ENCODE results near the gene NRP1.
A peak's percentile ranks its signal among the peaks of the same experiment; 100 is the strongest.

NRP1 gene

DNA sequence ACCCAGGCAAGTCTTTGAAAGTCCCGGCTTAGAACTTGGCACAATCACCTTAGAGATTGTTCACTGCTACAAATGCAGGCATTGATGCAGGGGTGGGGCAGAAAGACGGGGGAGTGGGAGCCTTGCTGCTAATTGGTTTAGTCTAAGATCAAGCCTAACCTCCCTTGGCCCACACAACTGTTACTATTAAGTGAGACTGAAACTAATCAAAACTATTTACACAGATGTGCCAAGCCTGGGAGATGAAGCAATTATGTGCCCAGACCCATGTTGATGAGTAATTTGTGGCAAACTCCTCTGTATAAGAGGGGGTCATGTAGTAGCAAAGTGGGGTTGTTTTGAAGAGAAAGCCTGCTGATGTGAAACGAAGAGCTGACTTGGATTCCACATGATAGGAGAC, 198.2 kb downstream of the NRP1 start:
- H3K27ac ChIP-seq (ENCODE audit: poor library complexity, severe bottlenecking), result peak overlapping the region; percentile 97
- TF ChIP-seq, protein P1, sequence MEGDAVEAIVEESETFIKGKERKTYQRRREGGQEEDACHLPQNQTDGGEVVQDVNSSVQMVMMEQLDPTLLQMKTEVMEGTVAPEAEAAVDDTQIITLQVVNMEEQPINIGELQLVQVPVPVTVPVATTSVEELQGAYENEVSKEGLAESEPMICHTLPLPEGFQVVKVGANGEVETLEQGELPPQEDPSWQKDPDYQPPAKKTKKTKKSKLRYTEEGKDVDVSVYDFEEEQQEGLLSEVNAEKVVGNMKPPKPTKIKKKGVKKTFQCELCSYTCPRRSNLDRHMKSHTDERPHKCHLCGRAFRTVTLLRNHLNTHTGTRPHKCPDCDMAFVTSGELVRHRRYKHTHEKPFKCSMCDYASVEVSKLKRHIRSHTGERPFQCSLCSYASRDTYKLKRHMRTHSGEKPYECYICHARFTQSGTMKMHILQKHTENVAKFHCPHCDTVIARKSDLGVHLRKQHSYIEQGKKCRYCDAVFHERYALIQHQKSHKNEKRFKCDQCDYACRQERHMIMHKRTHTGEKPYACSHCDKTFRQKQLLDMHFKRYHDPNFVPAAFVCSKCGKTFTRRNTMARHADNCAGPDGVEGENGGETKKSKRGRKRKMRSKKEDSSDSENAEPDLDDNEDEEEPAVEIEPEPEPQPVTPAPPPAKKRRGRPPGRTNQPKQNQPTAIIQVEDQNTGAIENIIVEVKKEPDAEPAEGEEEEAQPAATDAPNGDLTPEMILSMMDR (IDR thresholded peaks at IDR 0.05; ENCODE audit: poor library complexity, severe bottlenecking), result no peak
- peak; percentile 30 for ATAC-seq (ENCODE audit: low read depth)

DNA sequence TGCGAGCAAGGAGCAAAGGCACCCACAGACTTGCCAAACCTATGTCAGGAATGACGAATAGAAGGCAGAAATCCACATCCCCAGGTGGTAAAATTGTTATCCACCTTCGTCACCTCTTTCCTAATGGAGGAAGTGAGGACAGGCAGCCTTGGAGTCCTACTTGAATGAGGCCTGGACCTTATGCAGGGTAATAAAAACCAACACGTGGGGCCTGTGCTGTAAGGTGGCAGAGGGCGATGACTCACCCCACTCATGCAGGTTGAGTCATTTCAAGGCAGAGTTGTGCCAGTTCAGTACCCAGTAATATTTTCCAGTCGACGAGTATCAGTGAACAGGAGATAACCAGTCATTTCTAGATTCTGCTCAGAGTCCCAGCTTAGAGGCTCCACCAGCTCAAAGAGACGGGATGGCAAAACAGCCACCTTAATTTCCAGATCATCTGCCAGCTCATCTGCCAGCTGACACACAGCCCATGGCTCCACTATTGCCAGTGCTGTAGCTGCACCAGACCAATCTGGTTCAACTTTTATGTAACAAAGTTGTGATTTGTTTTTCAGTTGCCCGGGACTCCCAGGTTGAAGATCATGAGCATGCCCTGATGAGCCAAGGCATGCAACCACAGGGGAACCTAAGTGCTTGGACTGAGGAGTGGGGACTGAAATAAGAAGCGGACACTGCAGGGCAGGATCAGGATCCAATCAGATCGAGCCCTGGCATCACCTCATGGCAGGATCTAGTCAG, 200.3 kb downstream of the NRP1 start:
- Histone ChIP-seq H3K4me1 (ENCODE audit: insufficient read depth, poor library complexity, severe bottlenecking) (peaks cover 65% of the 10 kb centered on the region), H3K9me3 (ENCODE audit: severe bottlenecking) (no peaks in the 10 kb centered on the region), H3K4me3 (ENCODE audit: severe bottlenecking) (no peak overlapping the region), H3K27ac (ENCODE audit: poor library complexity, severe bottlenecking) (peak overlapping the region; percentile 97), H3K27me3 (ENCODE audit: insufficient read depth, poor library complexity, severe bottlenecking) (no peaks in the 10 kb centered on the region), H3K36me3 (ENCODE audit: low read depth) (no peaks in the 10 kb centered on the region)
- peak; percentile 78 for ATAC-seq (ENCODE audit: low read depth)
- DNase-seq (ENCODE audit: low spot score), result peak; percentile 96
- TF ChIP-seq, protein P1 (IDR thresholded peaks at IDR 0.05; ENCODE audit: poor library complexity, severe bottlenecking), result no peak

More for the DNA sequence above, 198.2 kb downstream of the NRP1 start:
- DNase-seq (ENCODE audit: low spot score), result no peak
- Histone ChIP-seq H3K27me3 (ENCODE audit: insufficient read depth, poor library complexity, severe bottlenecking) (no peaks in the 10 kb centered on the region), H3K4me3 (ENCODE audit: severe bottlenecking) (no peak overlapping the region), H3K9me3 (ENCODE audit: severe bottlenecking) (no peaks in the 10 kb centered on the region), H3K4me1 (ENCODE audit: insufficient read depth, poor library complexity, severe bottlenecking) (peaks cover 46% of the 10 kb centered on the region), H3K36me3 (ENCODE audit: low read depth) (no peaks in the 10 kb centered on the region)

DNA sequence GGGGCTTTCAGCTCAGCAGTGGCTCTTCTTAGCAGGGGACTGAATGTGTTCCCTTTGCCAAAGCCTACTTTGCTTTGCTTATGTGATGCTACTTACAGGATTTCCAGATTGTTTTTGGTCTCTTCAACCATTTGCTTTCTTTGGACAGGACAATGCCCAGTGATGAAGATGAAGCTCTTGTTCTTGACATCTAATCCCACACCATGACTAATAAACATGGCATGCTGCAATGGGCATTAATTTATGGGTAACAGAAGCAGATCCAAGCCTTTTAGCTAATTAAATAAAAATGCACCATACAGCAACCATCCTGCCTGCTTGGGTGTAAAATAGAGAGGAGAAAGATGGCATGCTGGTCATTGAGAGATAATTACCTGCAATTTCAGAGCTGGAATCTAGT, 200.9 kb downstream of the NRP1 start:
- peaks cover 71% of the 10 kb centered on the region for H3K4me1 ChIP-seq (ENCODE audit: insufficient read depth, poor library complexity, severe bottlenecking)
- H3K9me3 ChIP-seq (ENCODE audit: severe bottlenecking), result no peaks in the 10 kb centered on the region
- DNase-seq (ENCODE audit: low spot score), result no peak
- H3K27ac ChIP-seq (ENCODE audit: poor library complexity, severe bottlenecking), result peak overlapping the region; percentile 97
- no peaks in the 10 kb centered on the region for H3K36me3 ChIP-seq (ENCODE audit: low read depth)
- no peak for ATAC-seq (ENCODE audit: low read depth)
- TF ChIP-seq, protein P1 (IDR thresholded peaks at IDR 0.05; ENCODE audit: poor library complexity, severe bottlenecking), result no peak
- H3K27me3 ChIP-seq (ENCODE audit: insufficient read depth, poor library complexity, severe bottlenecking), result no peaks in the 10 kb centered on the region
- H3K4me3 ChIP-seq (ENCODE audit: severe bottlenecking), result no peak overlapping the region

DNA sequence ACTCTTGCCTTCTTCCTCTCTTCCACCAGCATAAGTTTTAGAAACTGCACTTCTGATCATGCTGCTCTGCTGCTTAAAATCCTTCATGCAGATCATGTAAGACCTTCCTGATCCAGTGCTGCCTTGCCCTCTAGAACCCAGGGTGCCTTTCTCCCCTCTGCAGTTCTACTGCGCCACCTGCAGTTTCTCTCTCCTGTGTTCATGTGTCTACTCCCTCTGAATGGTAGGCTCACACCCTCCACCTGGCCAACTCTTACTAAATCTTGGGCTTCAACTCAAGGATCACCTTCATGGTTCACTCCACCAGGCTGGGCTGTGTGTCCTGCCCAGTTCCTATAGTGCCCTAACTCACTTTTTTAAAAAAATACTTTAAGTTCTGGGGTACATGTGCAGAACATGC, 201.8 kb downstream of the NRP1 start:
- DNase-seq (ENCODE audit: low spot score) (no peak), ATAC-seq (ENCODE audit: low read depth) (no peak)
- TF ChIP-seq, protein P1 (IDR thresholded peaks at IDR 0.05; ENCODE audit: poor library complexity, severe bottlenecking), result no peak
- H3K27ac ChIP-seq (ENCODE audit: poor library complexity, severe bottlenecking), result peak overlapping the region; percentile 97
- H3K4me3 ChIP-seq (ENCODE audit: severe bottlenecking), result no peak overlapping the region
- no peaks in the 10 kb centered on the region for H3K27me3 ChIP-seq (ENCODE audit: insufficient read depth, poor library complexity, severe bottlenecking)
- no peaks in the 10 kb centered on the region for H3K36me3 ChIP-seq (ENCODE audit: low read depth)
- H3K4me1 ChIP-seq (ENCODE audit: insufficient read depth, poor library complexity, severe bottlenecking), result peaks cover 73% of the 10 kb centered on the region
- H3K9me3 ChIP-seq (ENCODE audit: severe bottlenecking), result no peaks in the 10 kb centered on the region

DNA sequence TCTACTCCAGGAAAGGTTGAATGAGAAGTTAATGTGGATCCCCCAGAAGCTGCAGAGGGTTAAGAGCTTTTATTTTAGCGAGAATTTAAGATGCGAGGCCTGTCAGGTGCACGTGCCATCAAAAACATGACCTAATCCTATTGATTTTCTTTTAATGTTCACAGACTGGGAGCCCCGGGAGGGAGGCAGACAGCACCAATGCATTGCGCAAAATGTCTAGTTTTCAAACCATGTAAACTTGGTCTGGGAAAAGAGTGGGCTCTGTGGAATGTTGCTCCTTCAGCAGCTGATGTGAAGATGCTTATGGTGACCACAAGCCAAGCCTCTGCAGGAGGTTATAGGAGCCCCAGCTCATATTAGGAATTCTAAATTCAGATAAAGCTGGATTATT, 204.5 kb downstream of the NRP1 start:
- Histone ChIP-seq H3K27me3 (ENCODE audit: insufficient read depth, poor library complexity, severe bottlenecking) (no peaks in the 10 kb centered on the region), H3K4me1 (ENCODE audit: insufficient read depth, poor library complexity, severe bottlenecking) (peaks cover 75% of the 10 kb centered on the region), H3K36me3 (ENCODE audit: low read depth) (no peaks in the 10 kb centered on the region), H3K4me3 (ENCODE audit: severe bottlenecking) (no peak overlapping the region), H3K9me3 (ENCODE audit: severe bottlenecking) (no peaks in the 10 kb centered on the region), H3K27ac (ENCODE audit: poor library complexity, severe bottlenecking) (peak overlapping the region; percentile 97)
- ATAC-seq (ENCODE audit: low read depth) (no peak), DNase-seq (ENCODE audit: low spot score) (no peak)
- TF ChIP-seq, protein P1 (IDR thresholded peaks at IDR 0.05; ENCODE audit: poor library complexity, severe bottlenecking), result no peak
